OCI-LY7 (cell line): ENCODE data around the gene MAP3K5. TPM values are rescaled to one million over a fixed set of nuclear protein-coding genes. Genes with fewer than 3 reads are reported as not detected.

ENCODE experiments used
- BruUV-seq: library from RNA; stranded (reverse); fragments of 400-500 nt; replicated peaks from 2 replicates; lab custom pipeline; 2021; lab: Mats Ljungman, UMichigan
- CTCF ChIA-PET: fragments of 300-600 bp; sonication (Branson Sonifier 250); formaldehyde crosslinking; loops from one replicate; lab custom pipeline; 2022; ENCODE audit warnings: antibody characterized with exemption; ENCODE audit not compliant: unreplicated experiment; lab: Charles Lee
- POLR2A ChIA-PET: fragments of 300-600 bp; sonication (Branson Sonifier 250); formaldehyde crosslinking; loops from one replicate; lab custom pipeline; 2022; ENCODE audit warnings: antibody characterized with exemption; lab: Charles Lee
- DNase-seq: peaks from one replicate; pipeline ENCODE4 v3.0.0-alpha.2; 2015; ENCODE audit warnings: low spot score
- H2AFZ ChIP-seq: fragments of 200-600 bp; sonication (generic), shearing (Covaris generic); 2 replicates; pipeline ENCODE4 v1.6.1; 2014; ENCODE audit warnings: mild to moderate bottlenecking, antibody characterized with exemption, low read length, moderate library complexity
- H3K27ac ChIP-seq: fragments of 200-600 bp; sonication (generic); 2 replicates; pipeline ENCODE4 v1.5.1; 2014; ENCODE audit warnings: mixed run types, low read depth, mild to moderate bottlenecking, moderate library complexity, low read length, inconsistent platforms; ENCODE audit not compliant: poor library complexity, severe bottlenecking
- H3K36me3 ChIP-seq: fragments of 200-600 bp; sonication (generic); 2 replicates; pipeline ENCODE4 v1.6.1; 2014; ENCODE audit warnings: mild to moderate bottlenecking, antibody characterized with exemption, low read length, moderate library complexity, mixed read lengths; ENCODE audit not compliant: insufficient read depth
- H3K4me1 ChIP-seq: fragments of 200-600 bp; sonication (generic); 2 replicates; pipeline ENCODE4 v1.5.1; 2014; ENCODE audit warnings: mild to moderate bottlenecking, low read length; ENCODE audit not compliant: insufficient read depth, poor library complexity, severe bottlenecking
- H3K4me2 ChIP-seq: fragments of 200-600 bp; sonication (generic); 2 replicates; pipeline ENCODE4 v1.6.1; 2014; ENCODE audit warnings: mild to moderate bottlenecking, low read length
- H3K4me3 ChIP-seq: fragments of 200-600 bp; sonication (generic); 2 replicates; pipeline ENCODE4 v1.5.1; 2014; ENCODE audit warnings: mild to moderate bottlenecking, low read depth, low read length; ENCODE audit not compliant: poor library complexity, severe bottlenecking
- H3K79me2 ChIP-seq: fragments of 200-600 bp; sonication (generic); 2 replicates; pipeline ENCODE4 v1.6.1; 2016; ENCODE audit warnings: low read depth, mild to moderate bottlenecking, low read length, moderate library complexity, mixed read lengths; ENCODE audit not compliant: insufficient read depth
- H3K9me2 ChIP-seq: fragments of 200-600 bp; sonication (generic); 2 replicates; pipeline ENCODE4 v1.6.1; 2016; ENCODE audit warnings: mild to moderate bottlenecking, low read length, mixed read lengths; ENCODE audit not compliant: insufficient read depth
- H3K9me3 ChIP-seq: fragments of 200-600 bp; sonication (generic); 2 replicates; pipeline ENCODE4 v1.6.1; 2014; ENCODE audit warnings: mild to moderate bottlenecking, mixed run types, low read length, mixed read lengths
- H4K20me1 ChIP-seq: fragments of 200-600 bp; sonication (generic); 2 replicates; pipeline ENCODE4 v1.6.1; 2014; ENCODE audit warnings: mild to moderate bottlenecking, antibody characterized with exemption, low read length, moderate library complexity, mixed read lengths; ENCODE audit not compliant: insufficient read depth
- EZH2phosphoT487 ChIP-seq: fragments of 200-600 bp; sonication (generic); IDR thresholded peaks from 2 replicates; pipeline ENCODE4 v1.6.1; 2018; ENCODE audit warnings: low read depth, borderline replicate concordance, mild to moderate bottlenecking, mixed run types, antibody characterized with exemption, low read length, moderate library complexity, mixed read lengths
- intact Hi-C: fragments of 100-400 bp; cut with micrococcal nuclease; formaldehyde crosslinking; loops from one replicate; pipeline ENCODE4 v1.10.0; 2022; ENCODE audit not compliant: unreplicated experiment
- total RNA-seq, 2 experiments: library from RNA; depleted of rRNA in 1 of 2; stranded (reverse); fragments of >200 nt in 1 of 2; shearing (Covaris generic) in 1 of 2; gene quantifications; 2 replicates each; pipeline ENCODE4 v1.2.3, GENCODE V29; 2014 to 2022
- TF ChIP-seq, protein P1 (sequence below): fragments of 200-600 bp; sonication (generic); conservative IDR thresholded peaks from 2 replicates; pipeline ENCODE4 v1.5.1; 2014; ENCODE audit warnings: mild to moderate bottlenecking, antibody characterized with exemption, low read length, moderate library complexity, mixed read lengths

Gene MAP3K5
- total RNA-seq, 2 experiments from 2014 or later = 13.8 to 16.6 TPM

DNA sequence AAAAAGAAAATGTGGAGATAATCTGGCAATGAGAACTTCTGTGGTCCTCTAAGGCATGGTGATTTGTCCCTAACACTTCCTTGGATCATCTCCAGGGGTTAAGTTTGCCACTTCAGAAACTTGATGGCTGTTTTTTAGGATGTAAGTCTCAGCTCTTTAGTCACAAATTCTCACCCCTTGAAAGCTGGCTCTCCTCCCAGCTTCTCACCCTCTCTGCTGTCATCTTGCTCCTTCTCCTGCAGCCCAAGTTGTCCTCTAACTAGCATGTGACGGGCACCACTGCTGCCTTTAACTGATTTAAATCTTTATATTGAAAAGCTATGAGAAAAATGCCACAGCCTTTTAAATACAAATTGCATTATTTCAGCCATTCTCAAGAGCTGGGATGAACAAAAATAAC is 107.8 kb downstream of the MAP3K5 start:
- Histone ChIP-seq H3K9me2 (no peaks in the 10 kb centered on the region), H3K4me3 (no peak overlapping the region), H4K20me1 (no peaks in the 10 kb centered on the region), H3K4me2 (no peak overlapping the region), H3K27ac (no peak overlapping the region), H3K36me3 (peaks cover 3% of the 10 kb centered on the region), H3K9me3 (no peaks in the 10 kb centered on the region), H3K79me2 (no peaks in the 10 kb centered on the region), H3K4me1 (no peaks in the 10 kb centered on the region), H2AFZ (no peak overlapping the region)
- intact Hi-C loops = no loop called here
- TF ChIP-seq, protein P1, sequence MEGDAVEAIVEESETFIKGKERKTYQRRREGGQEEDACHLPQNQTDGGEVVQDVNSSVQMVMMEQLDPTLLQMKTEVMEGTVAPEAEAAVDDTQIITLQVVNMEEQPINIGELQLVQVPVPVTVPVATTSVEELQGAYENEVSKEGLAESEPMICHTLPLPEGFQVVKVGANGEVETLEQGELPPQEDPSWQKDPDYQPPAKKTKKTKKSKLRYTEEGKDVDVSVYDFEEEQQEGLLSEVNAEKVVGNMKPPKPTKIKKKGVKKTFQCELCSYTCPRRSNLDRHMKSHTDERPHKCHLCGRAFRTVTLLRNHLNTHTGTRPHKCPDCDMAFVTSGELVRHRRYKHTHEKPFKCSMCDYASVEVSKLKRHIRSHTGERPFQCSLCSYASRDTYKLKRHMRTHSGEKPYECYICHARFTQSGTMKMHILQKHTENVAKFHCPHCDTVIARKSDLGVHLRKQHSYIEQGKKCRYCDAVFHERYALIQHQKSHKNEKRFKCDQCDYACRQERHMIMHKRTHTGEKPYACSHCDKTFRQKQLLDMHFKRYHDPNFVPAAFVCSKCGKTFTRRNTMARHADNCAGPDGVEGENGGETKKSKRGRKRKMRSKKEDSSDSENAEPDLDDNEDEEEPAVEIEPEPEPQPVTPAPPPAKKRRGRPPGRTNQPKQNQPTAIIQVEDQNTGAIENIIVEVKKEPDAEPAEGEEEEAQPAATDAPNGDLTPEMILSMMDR = no peak
- no peak for TF ChIP-seq EZH2phosphoT487
- POLR2A ChIA-PET = interaction anchor here (0.5 to 2.4 kb wide), 5 partner anchors 12 to 1148 kb away, joined by 3 to 7 read pairs (median 5); no protein-coding TSS in a partner anchor
- DNase-seq = no peak
- CTCF ChIA-PET = no interaction called here
- no TSS peak for BruUV-seq

DNA sequence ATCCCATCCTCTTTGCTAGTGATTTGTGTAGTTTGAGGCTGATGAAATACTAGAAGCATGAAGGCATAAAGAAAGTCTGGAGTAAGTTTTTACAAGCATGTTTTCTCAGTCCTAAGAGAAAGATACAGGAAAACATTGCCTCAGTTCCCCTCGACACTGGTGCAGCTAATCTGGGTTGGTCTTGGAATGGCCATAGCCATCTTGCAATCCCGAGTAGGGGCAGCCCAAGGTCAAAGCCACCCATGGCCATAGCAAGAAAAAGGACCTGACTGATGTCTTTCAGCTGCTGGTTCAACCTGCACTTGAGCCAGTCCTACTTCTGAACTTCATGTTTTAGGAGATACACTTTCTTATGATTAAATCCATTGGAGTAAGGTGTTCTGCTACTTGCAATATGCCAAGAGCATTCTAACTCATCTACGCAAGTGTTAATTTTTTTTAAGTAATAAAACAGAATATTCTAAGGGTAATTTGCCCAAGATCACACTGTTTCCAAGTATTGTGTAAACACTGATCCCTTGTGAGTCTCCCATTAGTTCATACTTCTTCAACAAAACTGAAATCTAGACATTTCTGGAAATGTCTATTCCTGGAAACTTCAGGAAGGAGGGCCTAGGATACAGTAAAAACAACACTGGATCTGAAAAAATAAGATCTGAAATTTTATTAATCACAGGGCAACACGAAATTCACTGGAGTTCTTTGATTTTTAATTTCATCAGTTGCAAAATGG is 108.9 kb downstream of the MAP3K5 start:
- Histone ChIP-seq H3K4me2 (no peak overlapping the region), H3K27ac (no peak overlapping the region), H2AFZ (no peak overlapping the region), H3K4me3 (no peak overlapping the region), H3K36me3 (no peaks in the 10 kb centered on the region; the same call in 1 of the 2 replicates), H3K9me3 (no peaks in the 10 kb centered on the region), H3K9me2 (no peaks in the 10 kb centered on the region), H3K4me1 (no peaks in the 10 kb centered on the region), H3K79me2 (no peaks in the 10 kb centered on the region), H4K20me1 (no peaks in the 10 kb centered on the region)
- CTCF ChIA-PET = no interaction called here
- DNase-seq = no peak
- TF ChIP-seq, protein P1 = no peak
- TF ChIP-seq EZH2phosphoT487 = no peak
- POLR2A ChIA-PET = interaction anchor here (0.8 kb wide), 1 partner anchor 40 kb away, joined by 4 read pairs; no protein-coding TSS in a partner anchor
- intact Hi-C loops = no loop called here
- BruUV-seq = no TSS peak

- Histone ChIP-seq H3K9me2 (no peaks in the 10 kb centered on the region), H4K20me1 (no peaks in the 10 kb centered on the region), H3K4me1 (no peaks in the 10 kb centered on the region), H3K4me3 (no peak overlapping the region), H3K27ac (no peak overlapping the region), H2AFZ (no peak overlapping the region), H3K36me3 (peaks cover 4% of the 10 kb centered on the region; the same call in 1 of the 2 replicates), H3K9me3 (no peaks in the 10 kb centered on the region), H3K79me2 (no peaks in the 10 kb centered on the region), H3K4me2 (no peak overlapping the region)
- BruUV-seq = no TSS peak
- intact Hi-C loops = no loop called here
- CTCF ChIA-PET = no interaction called here
- POLR2A ChIA-PET = no interaction called here
- DNase-seq = no peak
- TF ChIP-seq, protein P1 = no peak
- no peak for TF ChIP-seq EZH2phosphoT487
Observed at GRCh38 chr6:136682292-136682691, 110.0 kb downstream of the MAP3K5 start.
